TTC549 (cell line): ENCODE results near the gene DMD.
"Not testable (repeated sequence)": the region's sequence is repeated elsewhere in the genome, so short reads cannot be mapped to it uniquely, and the experiment has no call there.

Source experiments
- FAIRE-seq: peaks from 2 replicates; lab custom pipeline; 2012; peaks lifted over from hg19 to GRCh38; lab: Jason Lieb, UNC

DMD gene

GRCh38 chrX:31499109-31499508 is 1712.2 kb downstream of the DMD start:
- no peak for FAIRE-seq

GRCh38 chrX:31497086-31497485 is 1714.3 kb downstream of the DMD start:
- no peak for FAIRE-seq

- FAIRE-seq = no peak
These were observed 1723.4 kb downstream of the DMD start for GRCh38 chrX:31487951-31488350.

- no peak for FAIRE-seq
These were observed 1728.0 kb downstream of the DMD start for GRCh38 chrX:31483336-31483735.

GRCh38 chrX:31480696-31481095 is 1730.7 kb downstream of the DMD start:
- no peak for FAIRE-seq

GRCh38 chrX:31471229-31471628 is 1740.1 kb downstream of the DMD start:
- FAIRE-seq = no peak

- not testable (repeated sequence) for FAIRE-seq
These were observed 1740.6 kb downstream of the DMD start for GRCh38 chrX:31470753-31471152.

- FAIRE-seq = no peak
These were observed 1746.9 kb downstream of the DMD start for GRCh38 chrX:31464306-31464915.

- FAIRE-seq = no peak
These were observed 1750.1 kb downstream of the DMD start for GRCh38 chrX:31461266-31461665.

GRCh38 chrX:31459361-31459760 is 1752.0 kb downstream of the DMD start:
- FAIRE-seq = no peak

GRCh38 chrX:31449965-31450364 is 1761.4 kb downstream of the DMD start:
- FAIRE-seq = no peak

- no peak for FAIRE-seq
These were observed 1762.3 kb downstream of the DMD start for GRCh38 chrX:31449081-31449480.

- no peak for FAIRE-seq
These were observed 1765.8 kb downstream of the DMD start for GRCh38 chrX:31445542-31445941.

GRCh38 chrX:31443654-31444053 is 1767.7 kb downstream of the DMD start:
- no peak for FAIRE-seq

- no peak for FAIRE-seq
These were observed 1770.8 kb downstream of the DMD start for GRCh38 chrX:31440546-31440945.

GRCh38 chrX:31436424-31436823 is 1774.9 kb downstream of the DMD start:
- FAIRE-seq = no peak

GRCh38 chrX:31435592-31435991 is 1775.8 kb downstream of the DMD start:
- no peak for FAIRE-seq

GRCh38 chrX:31433856-31434255 is 1777.5 kb downstream of the DMD start:
- FAIRE-seq = no peak

- FAIRE-seq = no peak
These were observed 1781.4 kb downstream of the DMD start for GRCh38 chrX:31429915-31430314.

- no peak for FAIRE-seq
These were observed 1787.7 kb downstream of the DMD start for GRCh38 chrX:31423609-31424189.

GRCh38 chrX:31421441-31421840 is 1789.9 kb downstream of the DMD start:
- no peak for FAIRE-seq

GRCh38 chrX:31420711-31421151 is 1790.6 kb downstream of the DMD start:
- no peak for FAIRE-seq

- FAIRE-seq = no peak
These were observed 1791.0 kb downstream of the DMD start for GRCh38 chrX:31420302-31420701.

- no peak for FAIRE-seq
These were observed 1814.2 kb downstream of the DMD start for GRCh38 chrX:31397119-31397518.
